HEK293T (cell line): ENCODE measurements around the gene MAST2.

Experiments
- CTCF ChIA-PET: fragments of 350-600 bp; formaldehyde crosslinking; extraction: SDS; loops from one replicate; lab custom pipeline; 2021; ENCODE audit warnings: antibody characterized with exemption, inconsistent platforms; lab: Yijun Ruan, JAX
- POLR2A ChIA-PET: fragments of 350-600 bp; formaldehyde crosslinking; extraction: SDS; loops from one replicate; lab custom pipeline; 2020; ENCODE audit warnings: antibody characterized with exemption, inconsistent platforms; lab: Yijun Ruan, JAX
- DNase-seq: peaks from one replicate; pipeline ENCODE4 v3.0.0; 2012; ENCODE audit warnings: mixed read lengths; ENCODE audit errors: extremely low spot score
- ARNT ChIP-seq: fragments of 450-650 bp; IDR thresholded peaks from 2 replicates; pipeline ENCODE4 v1.6.1; 2017; ENCODE audit warnings: mild to moderate bottlenecking
- BHLHE40 ChIP-seq: fragments of 450-650 bp; IDR thresholded peaks from 2 replicates; pipeline ENCODE4 v1.6.1; 2016; ENCODE audit warnings: mild to moderate bottlenecking, moderate library complexity, borderline replicate concordance
- CTBP1 ChIP-seq: fragments of 450-650 bp; IDR thresholded peaks from 2 replicates; pipeline ENCODE4 v1.6.1; 2016; ENCODE audit warnings: borderline replicate concordance
- ELF4 ChIP-seq: fragments of 450-650 bp; IDR thresholded peaks from 2 replicates; pipeline ENCODE4 v1.6.1; 2017; ENCODE audit warnings: antibody characterized with exemption
- FOXA1 ChIP-seq: fragments of 450-650 bp; IDR thresholded peaks from 2 replicates; pipeline ENCODE4 v1.6.1; 2016; ENCODE audit warnings: mild to moderate bottlenecking
- FOXK2 ChIP-seq: fragments of 450-650 bp; IDR thresholded peaks from 2 replicates; pipeline ENCODE4 v1.6.1; 2016; ENCODE audit warnings: mild to moderate bottlenecking
- FOXM1 ChIP-seq: fragments of 450-650 bp; IDR thresholded peaks from 2 replicates; pipeline ENCODE4 v1.6.1; 2017; ENCODE audit warnings: mild to moderate bottlenecking, borderline replicate concordance
- HDGF ChIP-seq: fragments of 450-650 bp; IDR thresholded peaks from 2 replicates; pipeline ENCODE4 v1.6.1; 2017; ENCODE audit warnings: antibody characterized with exemption, borderline replicate concordance
- L3MBTL2 ChIP-seq: fragments of 450-650 bp; conservative IDR thresholded peaks from 2 replicates; pipeline ENCODE4 v1.6.1; 2016; ENCODE audit warnings: mild to moderate bottlenecking
- LEF1 ChIP-seq: fragments of 450-650 bp; IDR thresholded peaks from 2 replicates; pipeline ENCODE4 v1.6.1; 2017; ENCODE audit warnings: mild to moderate bottlenecking, borderline replicate concordance
- NFRKB ChIP-seq: fragments of 450-650 bp; IDR thresholded peaks from 2 replicates; pipeline ENCODE4 v1.6.1; 2016; ENCODE audit warnings: mild to moderate bottlenecking, moderate library complexity
- SP1 ChIP-seq: fragments of 450-650 bp; IDR thresholded peaks from 2 replicates; pipeline ENCODE4 v1.6.1; 2017
- SUZ12 ChIP-seq: fragments of 450-650 bp; IDR thresholded peaks from 2 replicates; pipeline ENCODE4 v1.6.1; 2016; ENCODE audit warnings: mild to moderate bottlenecking
- TARDBP ChIP-seq: fragments of 450-650 bp; IDR thresholded peaks from 2 replicates; pipeline ENCODE4 v1.6.1; 2016
- ZNF384 ChIP-seq: fragments of 450-650 bp; IDR thresholded peaks from 2 replicates; pipeline ENCODE4 v1.6.1; 2016
- TF ChIP-seq, protein P1 (sequence below): fragments of 450-650 bp; IDR thresholded peaks from 2 replicates; pipeline ENCODE4 v1.6.1; 2016

The MAST2 gene

DNA sequence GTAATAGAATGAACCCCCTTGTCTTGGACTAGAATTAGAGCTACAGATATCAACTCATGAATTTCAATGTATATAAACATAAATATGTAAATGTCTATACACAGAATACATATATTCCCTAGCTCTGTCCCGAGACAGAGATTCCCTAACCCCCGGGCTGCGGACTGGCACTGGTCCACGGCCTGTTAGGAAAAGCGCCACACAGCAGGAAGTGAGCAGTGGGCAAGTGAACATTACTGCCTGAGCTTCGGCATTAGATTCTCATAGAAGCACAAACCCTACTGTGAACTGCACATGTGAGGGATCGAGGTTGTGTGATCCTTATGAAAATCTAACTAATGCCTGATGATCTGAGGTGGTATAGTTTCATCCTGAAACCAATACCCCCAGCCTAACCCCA is 277.8 kb downstream of the MAST2 start:
- POLR2A ChIA-PET: no interaction called here
- TF ChIP-seq SP1 (no peak), FOXA1 (no peak), BHLHE40 (no peak), LEF1 (no peak), NFRKB (no peak), ZNF384 (no peak), HDGF (no peak), ARNT (no peak), SUZ12 (no peak)
- TF ChIP-seq, protein P1, sequence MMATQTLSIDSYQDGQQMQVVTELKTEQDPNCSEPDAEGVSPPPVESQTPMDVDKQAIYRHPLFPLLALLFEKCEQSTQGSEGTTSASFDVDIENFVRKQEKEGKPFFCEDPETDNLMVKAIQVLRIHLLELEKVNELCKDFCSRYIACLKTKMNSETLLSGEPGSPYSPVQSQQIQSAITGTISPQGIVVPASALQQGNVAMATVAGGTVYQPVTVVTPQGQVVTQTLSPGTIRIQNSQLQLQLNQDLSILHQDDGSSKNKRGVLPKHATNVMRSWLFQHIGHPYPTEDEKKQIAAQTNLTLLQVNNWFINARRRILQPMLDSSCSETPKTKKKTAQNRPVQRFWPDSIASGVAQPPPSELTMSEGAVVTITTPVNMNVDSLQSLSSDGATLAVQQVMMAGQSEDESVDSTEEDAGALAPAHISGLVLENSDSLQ: no peak
- DNase-seq: no peak
- CTCF ChIA-PET: no interaction called here

DNA sequence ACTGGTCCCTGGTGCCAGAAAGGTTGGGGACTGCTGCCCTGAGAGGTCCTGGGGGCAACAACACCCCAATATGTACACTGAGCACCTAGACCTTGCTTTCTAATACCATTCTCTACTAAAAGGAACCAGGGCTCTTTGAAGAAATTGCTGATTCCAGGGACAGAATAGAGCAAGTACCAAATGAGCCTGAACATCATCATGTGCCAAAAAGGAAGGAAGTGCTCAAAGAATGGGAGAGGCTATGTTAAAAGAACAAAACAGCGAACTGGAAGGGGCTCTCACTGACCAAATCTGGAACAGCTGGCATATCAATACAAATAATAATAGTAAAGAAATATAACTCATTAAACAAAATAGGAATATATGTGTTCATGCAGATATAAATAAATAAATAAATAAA is 278.2 kb downstream of the MAST2 start:
- CTCF ChIA-PET: no interaction called here
- POLR2A ChIA-PET: no interaction called here
- no peak for DNase-seq
- TF ChIP-seq NFRKB: no peak
- no peak for TF ChIP-seq TARDBP
- TF ChIP-seq SUZ12: no peak
- no peak for TF ChIP-seq BHLHE40
- TF ChIP-seq L3MBTL2: no peak
- no peak for TF ChIP-seq ZNF384
- no peak for TF ChIP-seq FOXM1
- TF ChIP-seq, protein P1: no peak
- TF ChIP-seq SP1: no peak
- no peak for TF ChIP-seq HDGF
- TF ChIP-seq ARNT: no peak
- no peak for TF ChIP-seq ELF4
- TF ChIP-seq FOXA1: no peak
- no peak for TF ChIP-seq LEF1
- TF ChIP-seq CTBP1: no peak
- TF ChIP-seq FOXK2: no peak

DNA sequence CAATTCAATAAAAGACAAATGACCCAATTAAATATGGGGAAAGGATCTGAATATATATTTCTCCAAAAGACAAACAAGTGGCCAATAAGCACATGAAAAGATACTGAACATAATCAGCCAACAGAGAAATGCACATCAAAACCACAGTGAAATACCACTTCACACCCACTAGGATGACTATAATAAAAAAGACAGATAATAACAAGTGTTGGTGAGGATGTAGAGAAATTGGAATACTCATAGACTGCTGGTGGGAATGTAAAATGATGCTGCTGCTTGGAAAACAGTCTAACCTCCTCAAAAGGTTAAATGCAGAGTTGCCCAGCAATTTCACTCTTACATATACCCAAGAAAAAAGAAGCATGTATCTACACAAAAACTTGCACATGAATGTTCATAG is 280.2 kb downstream of the MAST2 start:
- no peak for DNase-seq
- TF ChIP-seq ARNT: no peak
- TF ChIP-seq NFRKB: no peak
- TF ChIP-seq L3MBTL2: no peak
- TF ChIP-seq FOXA1: no peak
- no peak for TF ChIP-seq CTBP1
- TF ChIP-seq FOXK2: no peak
- TF ChIP-seq, protein P1: no peak
- TF ChIP-seq LEF1: no peak
- TF ChIP-seq TARDBP: no peak
- no peak for TF ChIP-seq HDGF
- CTCF ChIA-PET: interaction anchor here (1.2 kb wide), 1 partner anchor 100 kb away, joined by 6 read pairs; no protein-coding TSS in a partner anchor
- POLR2A ChIA-PET: interaction anchor here (1.4 kb wide), 1 partner anchor 49 kb away, joined by 4 read pairs; the partner anchor contains the start of gene PIK3R3

DNA sequence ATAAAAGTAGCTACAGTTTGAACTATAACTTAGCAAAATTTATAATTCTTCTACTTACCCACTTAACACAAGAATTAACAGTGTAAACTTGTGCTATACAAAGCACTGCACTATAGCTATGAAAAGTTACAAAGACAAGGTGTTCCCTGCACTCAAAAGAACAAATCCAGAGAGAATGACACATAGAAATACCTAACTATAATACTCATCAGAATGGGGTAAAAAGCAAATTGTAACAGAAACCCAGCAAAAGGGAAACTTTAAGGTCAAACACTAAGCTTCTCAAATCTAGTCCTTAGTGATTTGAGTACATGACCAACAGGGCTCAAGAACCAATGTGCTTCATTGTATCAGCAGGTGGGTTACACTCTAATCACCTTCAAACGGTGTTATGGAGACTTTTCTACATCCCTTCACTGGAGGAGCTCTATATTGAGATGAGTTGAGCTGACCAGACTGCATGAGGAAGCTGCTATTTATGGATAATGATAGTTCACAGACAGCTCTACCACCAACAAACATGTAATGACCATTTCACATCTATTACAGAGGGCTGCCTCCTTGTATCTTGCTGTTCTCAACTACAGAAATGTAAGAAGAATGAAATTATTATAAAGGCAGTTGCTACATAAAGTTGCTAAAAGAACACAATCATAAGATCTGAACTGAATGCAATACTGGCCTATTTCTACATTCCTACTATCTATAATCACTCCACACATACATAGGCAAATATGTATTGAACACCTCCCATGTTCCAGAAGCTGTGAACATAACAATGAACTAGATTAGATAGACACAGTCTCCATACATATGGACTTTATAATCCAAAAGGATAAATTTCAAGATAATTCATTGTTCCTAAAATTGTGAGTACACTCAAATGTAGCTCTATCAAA is 281.4 kb downstream of the MAST2 start:
- ChIA-PET CTCF (interaction anchor here (1.2 to 1.4 kb wide), 2 partner anchors 14 to 99 kb away, joined by 4 to 6 read pairs; no protein-coding TSS in a partner anchor), POLR2A (interaction anchor here (1.4 kb wide), 1 partner anchor 47 kb away, joined by 4 read pairs; the partner anchor contains the start of gene PIK3R3)
- no peak for DNase-seq
- no peak for TF ChIP-seq ZNF384
- no peak for TF ChIP-seq HDGF
- TF ChIP-seq, protein P1: no peak
- no peak for TF ChIP-seq ELF4
- no peak for TF ChIP-seq NFRKB
- no peak for TF ChIP-seq FOXM1
- TF ChIP-seq FOXK2: no peak
